GM19397 (cell line): Measurements from ENCODE around the gene PERCC1.
"Not testable (repeated sequence)": the region's sequence is repeated elsewhere in the genome, so short reads cannot be mapped to it uniquely, and the experiment has no call there.

Source experiments
- ATAC-seq: cut with Tn5 transposase; IDR thresholded peaks from one replicate; pipeline ENCODE4 v1.9.1; 2021; ENCODE audit warnings: mild to moderate bottlenecking, moderate library complexity; ENCODE audit not compliant: unreplicated experiment

The PERCC1 gene

GRCh38 chr16:1466054-1466453 is 35.2 kb downstream of the PERCC1 start:
- no peak for ATAC-seq

GRCh38 chr16:1466968-1467521 is 36.2 kb downstream of the PERCC1 start:
- no peak for ATAC-seq

- no peak for ATAC-seq
These were observed 37.5 kb downstream of the PERCC1 start for GRCh38 chr16:1468426-1468810.

- not testable (repeated sequence) for ATAC-seq
These were observed 38.3 kb downstream of the PERCC1 start for GRCh38 chr16:1469141-1469540.

- no peak for ATAC-seq
These were observed 38.9 kb downstream of the PERCC1 start for GRCh38 chr16:1469693-1470201.

GRCh38 chr16:1470481-1471251 is 39.8 kb downstream of the PERCC1 start:
- no peak for ATAC-seq

GRCh38 chr16:1471569-1472194 is 40.8 kb downstream of the PERCC1 start:
- no peak for ATAC-seq

GRCh38 chr16:1472974-1473373 is 42.1 kb downstream of the PERCC1 start:
- no peak for ATAC-seq

- no peak for ATAC-seq
These were observed 43.4 kb downstream of the PERCC1 start for GRCh38 chr16:1474082-1474795.

GRCh38 chr16:1474796-1475551 is 44.1 kb downstream of the PERCC1 start, which contains the start of gene CLCN7:
Gene CLCN7, minus strand, starts transcription at chr16:1475028. Its CDS starts 54 bp downstream, at chr16:1474974.
- peak; percentile 86 for ATAC-seq

- ATAC-seq = no peak
These were observed 44.8 kb downstream of the PERCC1 start for GRCh38 chr16:1475552-1476114.

- ATAC-seq = no peak
These were observed 46.2 kb downstream of the PERCC1 start for GRCh38 chr16:1477033-1477432.

GRCh38 chr16:1478937-1479336 is 48.1 kb downstream of the PERCC1 start:
- not testable (repeated sequence) for ATAC-seq

GRCh38 chr16:1481906-1482835 is 51.3 kb downstream of the PERCC1 start:
- no peak for ATAC-seq
